Measurements from ENCODE around the gene TLR5. TPM values are rescaled to one million over a fixed set of nuclear protein-coding genes. Genes with fewer than 3 reads are reported as not detected.

The TLR5 gene
- total RNA-seq, 1 donor from 2014 or later: 3.1 TPM

DNA sequence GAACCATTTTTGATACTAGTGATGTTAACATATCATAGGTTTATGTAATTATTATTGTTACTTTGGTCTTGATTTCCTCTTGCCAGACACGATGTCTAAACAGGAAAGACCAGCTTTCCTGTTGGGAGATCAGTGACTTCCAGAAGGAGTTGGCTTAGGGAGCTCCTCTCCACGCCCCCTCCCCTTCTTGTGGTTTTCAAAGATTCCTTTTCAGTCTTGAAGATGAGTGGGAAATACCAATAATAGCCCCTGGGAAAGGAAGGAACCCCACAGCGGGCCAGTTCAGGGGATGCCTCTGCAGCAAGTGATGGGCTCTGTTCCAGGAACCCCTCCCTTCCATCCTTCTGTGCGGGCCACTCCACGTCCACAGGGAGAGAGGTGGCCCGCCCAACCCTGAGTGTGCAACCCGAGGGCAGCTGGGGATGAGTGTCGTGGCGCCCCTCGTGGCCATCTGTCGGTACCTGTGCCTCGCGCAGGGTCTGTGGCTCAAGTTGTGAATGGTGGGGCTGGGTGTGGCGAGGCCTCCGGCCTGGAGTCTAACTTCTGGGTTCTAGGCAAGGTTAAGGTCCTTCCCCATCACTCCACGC, 65.7 kb downstream of the TLR5 start:
- H3K9ac ChIP-seq (ENCODE audit: low read depth in 1 of 3, low read length in 3 of 3): no peak overlapping the region
- peaks cover 10 to 15% (median 12%) of the 10 kb centered on the region in 3 donors for H3K4me1 ChIP-seq (ENCODE audit: control insufficient read depth in 3 of 3, insufficient read depth in 3 of 3, low read length in 3 of 3)
- H3K27me3 ChIP-seq (ENCODE audit: control insufficient read depth in 3 of 3, insufficient read depth in 3 of 3, low read length in 3 of 3): no peaks in the 10 kb centered on the region
- H3K27ac ChIP-seq (ENCODE audit: low read depth, low read length): no peak overlapping the region
- H3K9me3 ChIP-seq (ENCODE audit: control insufficient read depth in 3 of 3, low read length in 3 of 3): no peaks in the 10 kb centered on the region
- H3K4me3 ChIP-seq (ENCODE audit: low read length in 3 of 3): no peak overlapping the region
- no peaks in the 10 kb centered on the region for H3K36me3 ChIP-seq (ENCODE audit: control insufficient read depth in 3 of 3, insufficient read depth in 3 of 3, low read length in 3 of 3)

DNA sequence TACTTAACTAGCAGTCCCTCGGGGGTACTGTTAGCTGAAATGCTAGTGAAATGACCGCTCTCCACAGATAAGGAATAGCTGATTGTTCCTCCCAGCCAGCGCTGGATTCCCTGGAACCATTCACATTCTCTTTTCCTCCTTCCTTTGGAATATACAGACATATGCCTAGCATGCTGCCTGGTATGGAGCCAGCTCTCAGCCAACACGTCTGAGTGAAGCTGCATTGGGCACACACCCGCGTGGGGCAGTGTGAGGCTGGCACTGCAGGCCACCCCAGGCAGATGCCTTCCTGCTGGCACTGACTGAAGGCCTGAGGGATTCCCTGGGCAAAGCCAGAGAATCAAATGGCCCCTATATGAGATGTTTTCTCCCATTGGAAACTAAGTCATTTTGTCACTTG, 66.7 kb downstream of the TLR5 start:
- Histone ChIP-seq H3K27ac (ENCODE audit: low read depth, low read length) (no peak overlapping the region), H3K27me3 (ENCODE audit: control insufficient read depth in 3 of 3, insufficient read depth in 3 of 3, low read length in 3 of 3) (no peaks in the 10 kb centered on the region), H3K4me1 (ENCODE audit: control insufficient read depth in 3 of 3, insufficient read depth in 3 of 3, low read length in 3 of 3) (peaks cover 10 to 15% (median 12%) of the 10 kb centered on the region in 3 donors), H3K36me3 (ENCODE audit: control insufficient read depth in 3 of 3, insufficient read depth in 3 of 3, low read length in 3 of 3) (no peaks in the 10 kb centered on the region), H3K9ac (ENCODE audit: low read depth in 1 of 3, low read length in 3 of 3) (no peak overlapping the region), H3K9me3 (ENCODE audit: control insufficient read depth in 3 of 3, low read length in 3 of 3) (peaks cover 0 to 3% (median 0%) of the 10 kb centered on the region in 3 donors), H3K4me3 (ENCODE audit: low read length in 3 of 3) (no peak overlapping the region)

DNA sequence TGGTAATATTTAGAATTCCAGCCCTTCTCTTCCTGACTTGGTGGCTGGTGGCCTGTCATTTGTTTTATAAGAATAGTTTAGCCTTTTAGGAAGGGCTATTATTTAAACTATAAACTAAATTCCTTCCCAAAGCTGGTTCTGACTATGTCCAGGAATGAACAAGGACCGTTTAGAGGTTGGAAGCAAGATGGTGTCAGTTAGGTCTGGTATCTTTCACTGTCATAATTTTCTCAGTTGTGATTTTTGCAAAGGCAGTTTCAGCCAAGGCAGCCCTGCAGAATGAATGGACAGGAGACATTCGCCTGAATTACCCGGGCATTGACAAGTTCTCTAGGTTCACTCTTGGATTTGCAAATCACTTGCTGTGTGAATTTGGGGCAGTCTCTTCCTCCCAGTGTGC, 67.2 kb downstream of the TLR5 start:
- Histone ChIP-seq H3K27ac (ENCODE audit: low read depth, low read length) (no peak overlapping the region), H3K4me3 (ENCODE audit: low read length in 3 of 3) (no peak overlapping the region), H3K36me3 (ENCODE audit: control insufficient read depth in 3 of 3, insufficient read depth in 3 of 3, low read length in 3 of 3) (no peaks in the 10 kb centered on the region), H3K27me3 (ENCODE audit: control insufficient read depth in 3 of 3, insufficient read depth in 3 of 3, low read length in 3 of 3) (no peaks in the 10 kb centered on the region), H3K4me1 (ENCODE audit: control insufficient read depth in 3 of 3, insufficient read depth in 3 of 3, low read length in 3 of 3) (peaks cover 7 to 15% (median 8%) of the 10 kb centered on the region in 3 donors), H3K9ac (ENCODE audit: low read depth in 1 of 3, low read length in 3 of 3) (no peak overlapping the region), H3K9me3 (ENCODE audit: control insufficient read depth in 3 of 3, low read length in 3 of 3) (peaks cover 0 to 3% (median 0%) of the 10 kb centered on the region in 3 donors)

DNA sequence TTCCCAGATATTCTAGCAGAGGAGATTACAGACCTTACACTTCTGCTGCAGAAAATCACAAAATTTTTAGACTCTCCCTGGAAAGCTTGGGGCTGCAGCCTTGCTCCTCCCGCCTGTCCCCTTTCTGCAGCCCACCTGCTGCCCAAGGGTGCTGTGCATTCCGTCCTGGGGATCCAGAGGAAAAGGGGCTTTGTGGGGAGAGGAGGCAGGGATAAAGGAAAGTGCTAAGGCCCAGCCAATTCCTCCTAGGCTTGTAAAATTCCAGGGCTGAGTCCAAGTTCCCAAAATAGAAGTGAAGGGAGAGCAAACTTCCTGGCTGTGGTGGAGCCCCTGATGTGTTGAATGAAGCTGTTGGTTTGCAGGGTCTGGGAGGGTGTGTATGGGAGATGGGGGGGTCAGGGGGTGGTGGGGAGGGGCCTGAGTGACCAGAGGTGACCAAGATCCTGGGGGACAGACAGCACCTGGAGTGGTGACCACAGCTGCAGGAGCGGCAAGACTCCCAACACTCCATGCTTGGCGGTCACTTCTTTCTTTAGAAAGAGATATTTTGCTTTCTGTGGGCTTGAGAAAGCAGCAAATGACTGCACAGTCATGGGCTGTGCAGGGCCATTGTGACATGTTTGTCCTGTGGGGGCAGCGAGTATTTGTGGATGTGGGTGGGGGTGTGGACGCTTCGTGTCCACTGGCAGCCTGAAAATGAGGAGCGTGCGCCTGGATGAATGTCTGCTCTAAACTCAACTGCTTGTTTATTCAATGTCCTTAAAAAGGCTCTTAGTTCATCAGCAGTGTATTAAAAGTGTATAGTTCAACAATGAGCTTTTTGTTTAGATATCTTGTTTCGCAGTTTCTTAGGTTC, 68.4 kb downstream of the TLR5 start:
- H3K9ac ChIP-seq (ENCODE audit: low read depth in 1 of 3, low read length in 3 of 3): no peak overlapping the region
- H3K27me3 ChIP-seq (ENCODE audit: control insufficient read depth in 3 of 3, insufficient read depth in 3 of 3, low read length in 3 of 3): no peaks in the 10 kb centered on the region
- peaks cover 7 to 15% (median 8%) of the 10 kb centered on the region in 3 donors for H3K4me1 ChIP-seq (ENCODE audit: control insufficient read depth in 3 of 3, insufficient read depth in 3 of 3, low read length in 3 of 3)
- no peak overlapping the region for H3K27ac ChIP-seq (ENCODE audit: low read depth, low read length)
- H3K36me3 ChIP-seq (ENCODE audit: control insufficient read depth in 3 of 3, insufficient read depth in 3 of 3, low read length in 3 of 3): no peaks in the 10 kb centered on the region
- no peak overlapping the region for H3K4me3 ChIP-seq (ENCODE audit: low read length in 3 of 3)
- peaks cover 0 to 3% (median 0%) of the 10 kb centered on the region in 3 donors for H3K9me3 ChIP-seq (ENCODE audit: control insufficient read depth in 3 of 3, low read length in 3 of 3)

DNA sequence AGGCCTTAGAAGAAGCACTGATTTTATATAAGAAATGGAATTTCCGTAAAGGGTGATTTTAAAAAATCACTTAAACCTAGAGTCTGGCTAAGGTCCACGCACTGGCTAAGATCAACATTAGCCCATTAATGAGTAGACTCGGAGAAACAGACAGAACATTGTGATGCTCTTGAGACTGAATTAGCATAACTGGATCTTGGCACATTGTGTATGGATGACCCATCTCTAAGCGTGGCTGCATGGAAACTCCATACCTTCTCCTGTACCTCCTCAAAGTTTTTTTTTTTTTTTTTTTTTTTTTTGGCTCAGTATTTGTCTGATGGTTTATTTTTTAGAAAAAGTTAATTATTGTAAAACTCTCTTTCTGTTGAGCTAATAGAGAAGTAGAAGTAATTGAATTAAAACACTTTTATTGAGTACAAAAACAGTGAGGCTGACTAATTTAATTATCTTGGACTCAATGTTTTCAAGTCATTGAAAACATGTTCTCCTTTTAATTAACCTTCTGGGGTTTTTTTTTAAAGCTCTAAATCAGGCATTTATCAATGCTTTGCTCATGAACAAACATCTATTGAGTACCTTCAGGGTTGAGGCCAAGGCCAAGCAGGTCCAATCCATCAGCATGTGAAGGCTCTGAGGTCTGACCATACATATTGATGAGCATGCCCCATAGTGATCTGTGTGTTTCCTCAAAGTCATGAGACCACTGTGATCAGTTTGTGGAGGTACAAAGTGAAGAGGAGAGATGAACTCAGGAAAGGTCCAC, 74.0 kb downstream of the TLR5 start:
- Histone ChIP-seq H3K36me3 (ENCODE audit: control insufficient read depth in 3 of 3, insufficient read depth in 3 of 3, low read length in 3 of 3) (no peaks in the 10 kb centered on the region), H3K27me3 (ENCODE audit: control insufficient read depth in 3 of 3, insufficient read depth in 3 of 3, low read length in 3 of 3) (no peaks in the 10 kb centered on the region), H3K9ac (ENCODE audit: low read depth in 1 of 3, low read length in 3 of 3) (no peak overlapping the region), H3K9me3 (ENCODE audit: control insufficient read depth in 3 of 3, low read length in 3 of 3) (peaks cover 0 to 3% (median 0%) of the 10 kb centered on the region in 3 donors), H3K4me1 (ENCODE audit: control insufficient read depth in 3 of 3, insufficient read depth in 3 of 3, low read length in 3 of 3) (no peaks in the 10 kb centered on the region), H3K27ac (ENCODE audit: low read depth, low read length) (no peak overlapping the region), H3K4me3 (ENCODE audit: low read length in 3 of 3) (no peak overlapping the region)

DNA sequence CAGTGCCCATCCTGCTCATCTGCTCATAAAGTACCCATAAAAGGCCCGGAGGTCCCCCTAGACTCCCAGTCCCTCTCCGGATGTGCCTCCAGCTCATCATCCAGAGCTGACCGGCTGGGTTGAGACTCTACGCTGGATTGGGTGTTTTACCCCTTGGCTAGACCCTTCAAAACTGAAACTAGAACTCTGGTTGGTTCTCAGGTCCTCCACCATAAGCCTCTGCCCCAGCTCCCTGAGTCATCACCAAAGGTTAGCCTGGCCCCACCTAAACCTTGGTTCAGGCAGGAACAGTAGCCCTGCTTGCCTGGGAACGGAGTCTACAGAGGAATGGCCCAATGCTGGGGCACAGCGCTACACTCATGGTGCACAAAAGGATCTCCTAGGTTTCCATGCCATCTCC, 75.1 kb downstream of the TLR5 start:
- H3K27ac ChIP-seq (ENCODE audit: low read depth, low read length): no peak overlapping the region
- no peak overlapping the region for H3K4me3 ChIP-seq (ENCODE audit: low read length in 3 of 3)
- H3K9ac ChIP-seq (ENCODE audit: low read depth in 1 of 3, low read length in 3 of 3): no peak overlapping the region
- H3K36me3 ChIP-seq (ENCODE audit: control insufficient read depth in 3 of 3, insufficient read depth in 3 of 3, low read length in 3 of 3): no peaks in the 10 kb centered on the region
- H3K27me3 ChIP-seq (ENCODE audit: control insufficient read depth in 3 of 3, insufficient read depth in 3 of 3, low read length in 3 of 3): no peaks in the 10 kb centered on the region
- no peaks in the 10 kb centered on the region for H3K4me1 ChIP-seq (ENCODE audit: control insufficient read depth in 3 of 3, insufficient read depth in 3 of 3, low read length in 3 of 3)
- H3K9me3 ChIP-seq (ENCODE audit: control insufficient read depth in 3 of 3, low read length in 3 of 3): peaks cover 0 to 3% (median 0%) of the 10 kb centered on the region in 3 donors

DNA sequence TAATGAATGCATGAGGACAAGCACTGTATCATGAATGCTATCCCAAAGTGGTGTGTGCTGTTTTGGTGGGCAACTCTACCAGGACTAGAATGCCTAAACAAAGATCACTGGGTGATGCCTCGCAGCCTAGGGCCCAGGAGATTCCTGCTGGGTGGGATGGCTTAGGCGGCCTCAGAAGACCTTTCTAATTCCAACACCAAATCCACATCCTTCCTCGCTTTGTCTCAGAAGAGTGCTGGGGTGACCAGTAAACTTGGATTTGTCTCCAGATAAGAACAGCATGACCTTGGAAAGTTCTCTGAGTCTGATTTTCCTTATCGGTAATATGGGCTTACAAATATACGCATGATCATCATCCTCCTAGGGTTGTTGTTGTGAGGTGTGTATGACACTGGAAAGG, 76.6 kb downstream of the TLR5 start:
- no peak overlapping the region for H3K4me3 ChIP-seq (ENCODE audit: low read length in 3 of 3)
- H3K27me3 ChIP-seq (ENCODE audit: control insufficient read depth in 3 of 3, insufficient read depth in 3 of 3, low read length in 3 of 3): no peaks in the 10 kb centered on the region
- H3K27ac ChIP-seq (ENCODE audit: low read depth, low read length): no peak overlapping the region
- H3K4me1 ChIP-seq (ENCODE audit: control insufficient read depth in 3 of 3, insufficient read depth in 3 of 3, low read length in 3 of 3): no peaks in the 10 kb centered on the region
- H3K9ac ChIP-seq (ENCODE audit: low read depth in 1 of 3, low read length in 3 of 3): no peak overlapping the region
- no peaks in the 10 kb centered on the region for H3K36me3 ChIP-seq (ENCODE audit: control insufficient read depth in 3 of 3, insufficient read depth in 3 of 3, low read length in 3 of 3)
- no peaks in the 10 kb centered on the region for H3K9me3 ChIP-seq (ENCODE audit: control insufficient read depth in 3 of 3, low read length in 3 of 3)

DNA sequence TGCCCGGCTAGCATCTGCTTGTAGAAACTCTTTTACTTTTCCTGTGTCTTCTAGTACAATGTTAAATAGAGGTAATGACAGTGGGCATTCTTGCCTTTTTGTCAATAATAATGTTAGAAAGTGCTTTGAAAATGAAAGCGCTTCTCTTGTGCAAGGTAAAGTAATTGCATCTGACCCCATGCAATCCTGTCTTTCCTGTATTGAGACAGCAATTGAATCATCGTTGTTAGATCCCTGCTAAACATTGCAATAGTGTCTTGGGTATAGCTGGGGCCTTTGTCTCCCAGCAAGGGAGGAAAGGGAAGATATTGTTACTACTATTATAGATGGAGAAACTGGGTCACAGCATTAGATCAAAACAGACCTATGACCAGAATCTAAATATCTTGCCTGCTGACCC, 80.9 kb downstream of the TLR5 start:
- Histone ChIP-seq H3K9me3 (ENCODE audit: control insufficient read depth in 3 of 3, low read length in 3 of 3) (no peaks in the 10 kb centered on the region), H3K36me3 (ENCODE audit: control insufficient read depth in 3 of 3, insufficient read depth in 3 of 3, low read length in 3 of 3) (no peaks in the 10 kb centered on the region), H3K4me1 (ENCODE audit: control insufficient read depth in 3 of 3, insufficient read depth in 3 of 3, low read length in 3 of 3) (no peaks in the 10 kb centered on the region), H3K9ac (ENCODE audit: low read depth in 1 of 3, low read length in 3 of 3) (no peak overlapping the region), H3K4me3 (ENCODE audit: low read length in 3 of 3) (no peak overlapping the region), H3K27me3 (ENCODE audit: control insufficient read depth in 3 of 3, insufficient read depth in 3 of 3, low read length in 3 of 3) (no peaks in the 10 kb centered on the region), H3K27ac (ENCODE audit: low read depth, low read length) (no peak overlapping the region)

DNA sequence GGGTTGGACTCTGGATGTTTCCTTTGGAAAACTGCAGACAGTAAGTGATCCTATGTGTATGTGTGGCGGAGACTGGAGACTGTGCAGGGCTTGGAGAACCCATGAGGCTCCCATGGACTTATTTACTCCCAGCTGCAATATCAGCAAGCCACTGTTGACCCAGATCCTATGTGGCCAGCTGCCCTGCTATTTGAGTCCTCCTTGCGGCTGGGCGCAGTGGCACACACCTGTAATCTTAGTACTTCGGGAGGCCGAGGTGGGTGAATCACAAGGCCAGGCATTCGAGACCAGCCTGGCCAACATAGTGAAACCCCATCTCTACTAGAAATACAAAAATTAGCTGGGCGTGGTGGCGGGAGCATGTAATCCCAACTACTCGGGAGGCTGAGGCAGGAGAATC, 83.5 kb downstream of the TLR5 start:
- Histone ChIP-seq H3K27me3 (ENCODE audit: control insufficient read depth in 3 of 3, insufficient read depth in 3 of 3, low read length in 3 of 3) (no peaks in the 10 kb centered on the region), H3K4me3 (ENCODE audit: low read length in 3 of 3) (no peak overlapping the region), H3K9me3 (ENCODE audit: control insufficient read depth in 3 of 3, low read length in 3 of 3) (no peaks in the 10 kb centered on the region), H3K27ac (ENCODE audit: low read depth, low read length) (no peak overlapping the region), H3K36me3 (ENCODE audit: control insufficient read depth in 3 of 3, insufficient read depth in 3 of 3, low read length in 3 of 3) (no peaks in the 10 kb centered on the region), H3K4me1 (ENCODE audit: control insufficient read depth in 3 of 3, insufficient read depth in 3 of 3, low read length in 3 of 3) (no peaks in the 10 kb centered on the region), H3K9ac (ENCODE audit: low read depth in 1 of 3, low read length in 3 of 3) (no peak overlapping the region)

Measured in skeletal muscle tissue (tissue), 4 donors.